ENCODE data around the gene CLASP1.

The CLASP1 gene

GRCh38 chr2:121562269-121563176, 86.7 kb downstream of the CLASP1 start:
- Histone ChIP-seq H3K9ac (ENCODE audit: low read length) (no peak overlapping the region), H3K4me1 (ENCODE audit: insufficient read depth, low read length, severe bottlenecking) (peaks cover 16% of the 10 kb centered on the region), H4K20me1 (ENCODE audit: insufficient read depth, low read length) (no peaks in the 10 kb centered on the region), H3K79me2 (ENCODE audit: insufficient read depth, low read length) (0 out of 2 replicates have a peak, but pooled peaks cover 15% of the 10 kb centered on the region), H3K4me3 (ENCODE audit: low read depth, low read length, poor library complexity, severe bottlenecking) (no peak overlapping the region), H2AFZ (ENCODE audit: low read length) (no peak overlapping the region), H3K9me2 (ENCODE audit: low read depth, low read length) (no peaks in the 10 kb centered on the region), H3K9me3 (ENCODE audit: low read length) (peaks cover 8% of the 10 kb centered on the region; the same call in 1 of the 2 replicates), H3K27ac (ENCODE audit: low read depth, low read length, poor library complexity, severe bottlenecking) (no peak overlapping the region), H3K27me3 (ENCODE audit: insufficient read depth, low read length) (no peaks in the 10 kb centered on the region), H3K4me2 (ENCODE audit: low read length) (no peak overlapping the region), H3K36me3 (ENCODE audit: insufficient read depth, low read length) (peaks cover 17% of the 10 kb centered on the region), H3F3A (ENCODE audit: insufficient read depth, low read length) (no peaks in the 10 kb centered on the region)
- TF ChIP-seq, protein P1, sequence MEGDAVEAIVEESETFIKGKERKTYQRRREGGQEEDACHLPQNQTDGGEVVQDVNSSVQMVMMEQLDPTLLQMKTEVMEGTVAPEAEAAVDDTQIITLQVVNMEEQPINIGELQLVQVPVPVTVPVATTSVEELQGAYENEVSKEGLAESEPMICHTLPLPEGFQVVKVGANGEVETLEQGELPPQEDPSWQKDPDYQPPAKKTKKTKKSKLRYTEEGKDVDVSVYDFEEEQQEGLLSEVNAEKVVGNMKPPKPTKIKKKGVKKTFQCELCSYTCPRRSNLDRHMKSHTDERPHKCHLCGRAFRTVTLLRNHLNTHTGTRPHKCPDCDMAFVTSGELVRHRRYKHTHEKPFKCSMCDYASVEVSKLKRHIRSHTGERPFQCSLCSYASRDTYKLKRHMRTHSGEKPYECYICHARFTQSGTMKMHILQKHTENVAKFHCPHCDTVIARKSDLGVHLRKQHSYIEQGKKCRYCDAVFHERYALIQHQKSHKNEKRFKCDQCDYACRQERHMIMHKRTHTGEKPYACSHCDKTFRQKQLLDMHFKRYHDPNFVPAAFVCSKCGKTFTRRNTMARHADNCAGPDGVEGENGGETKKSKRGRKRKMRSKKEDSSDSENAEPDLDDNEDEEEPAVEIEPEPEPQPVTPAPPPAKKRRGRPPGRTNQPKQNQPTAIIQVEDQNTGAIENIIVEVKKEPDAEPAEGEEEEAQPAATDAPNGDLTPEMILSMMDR (IDR thresholded peaks at IDR 0.05; ENCODE audit: low read length): no peak
- no peak for TF ChIP-seq EZH2 (IDR thresholded peaks at IDR 0.05; ENCODE audit: borderline replicate concordance, low read length)

- H3K36me3 ChIP-seq (ENCODE audit: insufficient read depth, low read length): peaks cover 12% of the 10 kb centered on the region
- H4K20me1 ChIP-seq (ENCODE audit: insufficient read depth, low read length): no peaks in the 10 kb centered on the region
Observed at GRCh38 chr2:121561617-121562268, 87.5 kb downstream of the CLASP1 start.

GRCh38 chr2:121558329-121558728, 90.9 kb downstream of the CLASP1 start:
- Histone ChIP-seq H3K79me2 (ENCODE audit: insufficient read depth, low read length) (peaks cover 18% of the 10 kb centered on the region; the same call in 1 of the 2 replicates), H3K9me3 (ENCODE audit: low read length) (no peaks in the 10 kb centered on the region; the same call in 1 of the 2 replicates), H3K36me3 (ENCODE audit: insufficient read depth, low read length) (no peaks in the 10 kb centered on the region), H3F3A (ENCODE audit: insufficient read depth, low read length) (no peaks in the 10 kb centered on the region), H3K27ac (ENCODE audit: low read depth, low read length, poor library complexity, severe bottlenecking) (peak overlapping the region; percentile 39), H3K9me2 (ENCODE audit: low read depth, low read length) (no peaks in the 10 kb centered on the region), H3K4me3 (ENCODE audit: low read depth, low read length, poor library complexity, severe bottlenecking) (no peak overlapping the region), H3K4me1 (ENCODE audit: insufficient read depth, low read length, severe bottlenecking) (peaks cover 16% of the 10 kb centered on the region), H4K20me1 (ENCODE audit: insufficient read depth, low read length) (no peaks in the 10 kb centered on the region), H2AFZ (ENCODE audit: low read length) (no peak overlapping the region), H3K9ac (ENCODE audit: low read length) (no peak overlapping the region), H3K27me3 (ENCODE audit: insufficient read depth, low read length) (no peaks in the 10 kb centered on the region), H3K4me2 (ENCODE audit: low read length) (peak overlapping the region; percentile 44; the same call in 1 of the 2 replicates)
- TF ChIP-seq, protein P1 (IDR thresholded peaks at IDR 0.05; ENCODE audit: low read length): no peak
- TF ChIP-seq EZH2 (IDR thresholded peaks at IDR 0.05; ENCODE audit: borderline replicate concordance, low read length): no peak

More at GRCh38 chr2:121561617-121562268, 87.5 kb downstream of the CLASP1 start:
- TF ChIP-seq, protein P1 (IDR thresholded peaks at IDR 0.05; ENCODE audit: low read length): no peak
- TF ChIP-seq EZH2 (IDR thresholded peaks at IDR 0.05; ENCODE audit: borderline replicate concordance, low read length): no peak
- Histone ChIP-seq H2AFZ (ENCODE audit: low read length) (no peak overlapping the region), H3K4me1 (ENCODE audit: insufficient read depth, low read length, severe bottlenecking) (peaks cover 16% of the 10 kb centered on the region), H3K27ac (ENCODE audit: low read depth, low read length, poor library complexity, severe bottlenecking) (no peak overlapping the region), H3K9ac (ENCODE audit: low read length) (no peak overlapping the region), H3F3A (ENCODE audit: insufficient read depth, low read length) (no peaks in the 10 kb centered on the region), H3K79me2 (ENCODE audit: insufficient read depth, low read length) (peaks cover 17% of the 10 kb centered on the region; the same call in 1 of the 2 replicates), H3K9me3 (ENCODE audit: low read length) (peaks cover 8% of the 10 kb centered on the region; the same call in 1 of the 2 replicates), H3K9me2 (ENCODE audit: low read depth, low read length) (no peaks in the 10 kb centered on the region), H3K27me3 (ENCODE audit: insufficient read depth, low read length) (no peaks in the 10 kb centered on the region), H3K4me3 (ENCODE audit: low read depth, low read length, poor library complexity, severe bottlenecking) (no peak overlapping the region), H3K4me2 (ENCODE audit: low read length) (no peak overlapping the region)

Measured in OCI-LY1 (cell line).